Activated B cell treated with CpG ODN at 0.5 μM for 24 hours (primary cell): ENCODE results near the gene CHMP6. TPM values are rescaled to one million over a fixed set of nuclear protein-coding genes. Genes with fewer than 3 reads are reported as not detected.

ENCODE experiments used
- ATAC-seq: fragments of 200-7000 bp; cut with Tn5 transposase; one replicate; pipeline ENCODE4 v1.10.0; 2021; ENCODE audit warnings: low read depth, mild to moderate bottlenecking, moderate library complexity
- CTCF ChIA-PET: fragments of 350-600 bp; sonication (Branson Sonifier 250); formaldehyde crosslinking; loops from one replicate; lab custom pipeline; 2021; ENCODE audit warnings: antibody characterized with exemption; lab: Charles Lee
- POLR2A ChIA-PET: fragments of 350-600 bp; sonication (Branson Sonifier 250); formaldehyde crosslinking; loops from one replicate; lab custom pipeline; 2021; ENCODE audit warnings: antibody characterized with exemption; lab: Charles Lee
- DNase-seq: peaks from one replicate; pipeline ENCODE4 v3.0.0; 2022
- H3K27ac Mint-ChIP-seq: one replicate; pipeline ENCODE4 v1.8.0; 2020; ENCODE audit warnings: mixed read lengths
- H3K27me3 Mint-ChIP-seq: one replicate; pipeline ENCODE4 v1.8.0; 2021; ENCODE audit warnings: mixed read lengths
- H3K36me3 Mint-ChIP-seq: one replicate; pipeline ENCODE4 v1.8.0; 2021; ENCODE audit warnings: low read depth, mixed read lengths
- H3K4me1 Mint-ChIP-seq: one replicate; pipeline ENCODE4 v1.8.0; 2021; ENCODE audit warnings: mixed read lengths
- H3K4me3 Mint-ChIP-seq: one replicate; pipeline ENCODE4 v1.8.0; 2020; ENCODE audit warnings: mild to moderate bottlenecking, mixed read lengths
- H3K9me3 Mint-ChIP-seq: one replicate; pipeline ENCODE4 v1.8.0; 2020; ENCODE audit warnings: mixed read lengths
- CTCF ChIP-seq: fragments of 200-600 bp; IDR thresholded peaks from one replicate; pipeline ENCODE4 v1.8.0; 2022; ENCODE audit warnings: antibody characterized with exemption, mild to moderate bottlenecking
- intact Hi-C: fragments of 100-400 bp; cut with micrococcal nuclease; formaldehyde crosslinking; loops from one replicate; pipeline ENCODE4 v1.15.1; 2024
- total RNA-seq: library from RNA; stranded (reverse); gene quantifications from 2 replicates; pipeline ENCODE4 v1.2.3, GENCODE V29; 2022

The CHMP6 gene
- total RNA-seq, 1 donor from 2014 or later = 36.6 TPM

- intact Hi-C loops = no loop called here
- Mint-ChIP-seq H3K27ac (no peak overlapping the region), H3K27me3 (peaks cover 4% of the 10 kb centered on the region), H3K9me3 (no peaks in the 10 kb centered on the region), H3K4me1 (peaks cover 19% of the 10 kb centered on the region), H3K4me3 (no peak overlapping the region), H3K36me3 (no peaks in the 10 kb centered on the region)
- POLR2A ChIA-PET = no interaction called here
- TF ChIP-seq CTCF = no peak
- no peak for ATAC-seq
- DNase-seq = no peak
- CTCF ChIA-PET = interaction anchor here (4.5 kb wide), 1 partner anchor 545 kb away, joined by 52 read pairs; no protein-coding TSS in a partner anchor
Observed at GRCh38 chr17:80971704-80972304, 19.8 kb upstream of the CHMP6 start.

GRCh38 chr17:80976701-80977100, 14.9 kb upstream of the CHMP6 start:
- no peak overlapping the region for H3K4me3 Mint-ChIP-seq

GRCh38 chr17:80977172-80977571, 14.5 kb upstream of the CHMP6 start:
- H3K27ac Mint-ChIP-seq = no peak overlapping the region
- H3K9me3 Mint-ChIP-seq = no peaks in the 10 kb centered on the region
- POLR2A ChIA-PET = no interaction called here
- no peak for ATAC-seq
- peaks cover 7% of the 10 kb centered on the region for H3K4me1 Mint-ChIP-seq
- peaks cover 17% of the 10 kb centered on the region for H3K27me3 Mint-ChIP-seq
- CTCF ChIA-PET = no interaction called here
- intact Hi-C loops = no loop called here
- no peak for TF ChIP-seq CTCF
- H3K36me3 Mint-ChIP-seq = no peaks in the 10 kb centered on the region
- DNase-seq = no peak
- no peak overlapping the region for H3K4me3 Mint-ChIP-seq

More at GRCh38 chr17:80976701-80977100, 14.9 kb upstream of the CHMP6 start:
- no peak for TF ChIP-seq CTCF
- no peaks in the 10 kb centered on the region for H3K36me3 Mint-ChIP-seq
- intact Hi-C loops = no loop called here
- ATAC-seq (no peak), DNase-seq (no peak)
- ChIA-PET POLR2A (no interaction called here), CTCF (no interaction called here)
- H3K27ac Mint-ChIP-seq = no peak overlapping the region
- H3K9me3 Mint-ChIP-seq = no peaks in the 10 kb centered on the region
- H3K4me1 Mint-ChIP-seq = peaks cover 7% of the 10 kb centered on the region
- peaks cover 17% of the 10 kb centered on the region for H3K27me3 Mint-ChIP-seq

- Mint-ChIP-seq H3K4me1 (peaks cover 7% of the 10 kb centered on the region), H3K27me3 (peaks cover 17% of the 10 kb centered on the region), H3K4me3 (no peak overlapping the region), H3K27ac (no peak overlapping the region), H3K9me3 (no peaks in the 10 kb centered on the region), H3K36me3 (no peaks in the 10 kb centered on the region)
- POLR2A ChIA-PET = no interaction called here
- TF ChIP-seq CTCF = no peak
- CTCF ChIA-PET = no interaction called here
- no peak for ATAC-seq
- intact Hi-C loops = no loop called here
- no peak for DNase-seq
Observed at GRCh38 chr17:80978499-80979497, 12.8 kb upstream of the CHMP6 start.
